Stomach (tissue), 4 donors: Measurements from ENCODE around the gene FARS2.

Experiments used
- CTCF ChIP-seq, 7 experiments: fragments of 450-650 bp in 4 of 7; fragments of 200-600 bp in 3 of 7; sonication (generic) in 3 of 7; IDR thresholded peaks; one replicate each; pipeline ENCODE4 v1.5.1; 2016 to 2019; ENCODE audit warnings: antibody characterized with exemption in 7 of 7, control low read depth in 2 of 7, mild to moderate bottlenecking in 1 of 7
- POLR2A ChIP-seq, 4 donors: fragments of 450-650 bp; IDR thresholded peaks; one replicate each; pipeline ENCODE4 v1.6.1; 2016; ENCODE audit warnings: antibody characterized with exemption in 4 of 4, control low read depth in 2 of 4, mild to moderate bottlenecking in 1 of 4, moderate library complexity in 1 of 4
- POLR2AphosphoS5 ChIP-seq, 3 donors: sonication (generic); formaldehyde crosslinking; IDR thresholded peaks; one replicate each; pipeline ENCODE4 v1.6.1; 2016; ENCODE audit warnings: antibody characterized with exemption in 3 of 3

- TF ChIP-seq POLR2A (IDR thresholded peaks at IDR 0.05) (no peak), CTCF (IDR thresholded peaks at IDR 0.05) (no peak), POLR2AphosphoS5 (IDR thresholded peaks at IDR 0.05) (no peak)
Observed at GRCh38 chr6:5475779-5476178, 214.5 kb downstream of the FARS2 start.
